Islet of Langerhans (tissue), 1 donor: ENCODE results near the gene GLT8D2.
"Not testable (repeated sequence)": the region's sequence is repeated elsewhere in the genome, so short reads cannot be mapped to it uniquely, and the experiment has no call there.

ENCODE experiments used
- FAIRE-seq: peaks from one replicate; lab custom pipeline; 2011; peaks lifted over from hg19 to GRCh38; lab: Jason Lieb, UNC

GLT8D2 gene

GRCh38 chr12:104050436-104050835 is 449 bp upstream of the GLT8D2 start:
- no peak for FAIRE-seq

- FAIRE-seq: no peak
Observed at GRCh38 chr12:104049278-104049902, 597 bp downstream of the GLT8D2 start.

- FAIRE-seq: no peak
Observed at GRCh38 chr12:104048811-104049210, 1.2 kb downstream of the GLT8D2 start.

GRCh38 chr12:104048162-104048561 is 1.8 kb downstream of the GLT8D2 start:
- FAIRE-seq: no peak

DNA sequence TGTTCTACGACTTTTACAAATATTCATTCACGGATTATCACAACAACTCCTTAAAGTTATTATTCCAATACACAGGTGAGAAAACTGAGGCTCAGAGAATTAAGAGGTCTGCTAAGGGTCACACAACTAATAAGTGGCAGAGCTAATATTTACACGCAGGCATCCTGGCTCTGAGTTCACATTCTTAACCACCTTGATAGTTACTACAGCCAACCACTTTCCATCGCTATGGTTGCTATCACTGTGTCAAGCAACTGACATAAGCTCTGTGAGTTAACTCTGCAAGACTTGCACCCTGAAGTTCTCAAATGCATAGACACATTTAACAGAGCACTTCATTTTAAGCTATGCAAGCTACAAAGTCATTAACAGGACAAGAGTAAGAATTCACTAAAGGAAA is 3.7 kb downstream of the GLT8D2 start:
- FAIRE-seq: no peak

DNA sequence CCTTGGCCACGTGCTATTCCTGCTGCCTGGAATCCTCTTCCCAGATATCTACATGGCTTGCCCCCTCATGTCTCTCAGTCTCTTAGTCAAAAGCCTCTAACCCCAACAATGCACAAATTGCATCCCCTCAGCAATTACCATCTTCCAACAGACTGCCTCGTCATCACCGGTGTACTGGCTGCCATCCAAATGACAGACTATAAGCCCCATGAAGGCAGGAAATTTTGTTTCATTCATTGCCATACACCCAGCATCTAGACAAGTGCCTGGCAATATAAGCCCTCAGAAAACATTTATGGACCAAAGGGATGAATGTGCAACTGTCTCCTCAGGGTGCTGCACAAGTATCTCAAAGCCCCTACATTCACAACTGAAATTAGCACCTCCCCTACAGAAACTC is 5.8 kb downstream of the GLT8D2 start:
- FAIRE-seq: no peak

- FAIRE-seq: no peak
Observed at GRCh38 chr12:104042580-104042979, 7.4 kb downstream of the GLT8D2 start.

DNA sequence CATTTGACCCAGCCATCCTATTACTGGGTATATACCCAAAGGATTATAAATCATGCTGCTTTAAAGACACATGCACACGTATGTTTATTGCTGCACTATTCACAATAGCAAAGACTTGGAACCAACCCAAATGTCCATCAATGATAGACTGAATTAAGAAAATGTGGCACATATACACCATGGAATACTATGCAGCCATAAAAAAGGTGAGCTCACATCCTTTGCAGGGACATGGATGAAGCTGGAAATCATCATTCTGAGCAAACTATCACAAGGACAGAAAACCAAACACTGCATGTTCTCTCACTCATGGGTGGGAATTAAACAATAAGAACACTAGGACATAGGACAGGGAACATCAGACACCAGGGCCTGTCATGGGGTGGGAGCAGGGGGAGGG is 10.2 kb downstream of the GLT8D2 start:
- FAIRE-seq: not testable (repeated sequence)

DNA sequence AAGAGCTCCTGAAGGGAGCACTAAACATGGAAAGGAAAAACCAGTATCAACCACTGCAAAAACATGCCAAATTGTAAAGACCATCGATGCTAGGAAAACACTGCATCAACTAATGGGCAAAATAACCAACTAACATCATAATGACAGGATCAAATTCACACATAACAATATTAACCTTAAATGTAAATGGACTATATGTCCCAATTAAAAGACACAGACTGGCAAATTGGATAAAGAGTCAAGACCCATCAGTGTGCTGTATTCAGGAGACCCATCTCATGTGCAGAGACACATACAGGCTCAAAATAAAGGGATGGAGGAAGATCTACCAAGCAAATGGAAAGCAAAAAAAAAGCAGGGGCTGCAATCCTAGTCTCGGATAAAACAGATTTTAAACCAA is 13.8 kb downstream of the GLT8D2 start:
- not testable (repeated sequence) for FAIRE-seq

DNA sequence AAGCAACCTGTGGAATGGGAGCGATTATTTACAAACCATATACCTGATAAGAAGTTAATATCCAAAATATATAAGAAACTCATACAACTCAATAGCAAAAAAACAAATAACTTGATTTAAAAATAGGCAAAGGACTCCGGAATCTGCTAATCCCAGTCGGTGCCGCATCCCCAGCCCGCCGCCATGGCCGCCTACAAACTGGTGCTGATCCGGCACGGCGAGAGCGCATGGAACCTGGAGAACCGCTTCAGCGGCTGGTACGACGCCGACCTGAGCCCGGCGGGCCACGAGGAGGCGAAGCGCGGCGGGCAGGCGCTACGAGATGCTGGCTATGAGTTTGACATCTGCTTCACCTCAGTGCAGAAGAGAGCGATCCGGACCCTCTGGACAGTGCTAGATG is 19.4 kb downstream of the GLT8D2 start:
- not testable (repeated sequence) for FAIRE-seq

- FAIRE-seq: no peak
Observed at GRCh38 chr12:104026841-104027599, 23.0 kb downstream of the GLT8D2 start.

DNA sequence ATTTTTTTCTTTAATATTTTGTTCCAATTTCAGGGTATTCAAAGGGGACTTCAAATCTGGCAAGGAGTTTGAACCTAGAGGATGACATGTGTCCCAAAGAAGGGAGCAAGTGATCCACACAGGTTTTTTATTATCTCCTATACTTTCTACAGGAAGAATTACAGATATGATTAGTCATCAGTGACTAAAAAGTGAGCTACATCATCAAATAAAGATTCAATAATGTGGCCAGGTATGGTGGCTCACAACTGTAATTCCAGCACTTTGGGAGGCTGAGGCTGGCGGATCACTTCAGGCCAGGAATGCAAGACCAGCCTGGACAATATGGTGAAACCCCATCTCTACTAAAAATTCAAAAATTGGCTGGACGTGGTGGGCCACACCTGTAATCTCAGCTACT is 24.2 kb downstream of the GLT8D2 start:
- no peak for FAIRE-seq

- FAIRE-seq: no peak
Observed at GRCh38 chr12:104024348-104024747, 25.6 kb downstream of the GLT8D2 start.

- FAIRE-seq: no peak
Observed at GRCh38 chr12:104023710-104024109, 26.3 kb downstream of the GLT8D2 start.

GRCh38 chr12:104022786-104023185 is 27.2 kb downstream of the GLT8D2 start:
- no peak for FAIRE-seq

- FAIRE-seq: not testable (repeated sequence)
Observed at GRCh38 chr12:104021862-104022261, 28.1 kb downstream of the GLT8D2 start.

- no peak for FAIRE-seq
Observed at GRCh38 chr12:104012331-104012730, 37.7 kb downstream of the GLT8D2 start.

DNA sequence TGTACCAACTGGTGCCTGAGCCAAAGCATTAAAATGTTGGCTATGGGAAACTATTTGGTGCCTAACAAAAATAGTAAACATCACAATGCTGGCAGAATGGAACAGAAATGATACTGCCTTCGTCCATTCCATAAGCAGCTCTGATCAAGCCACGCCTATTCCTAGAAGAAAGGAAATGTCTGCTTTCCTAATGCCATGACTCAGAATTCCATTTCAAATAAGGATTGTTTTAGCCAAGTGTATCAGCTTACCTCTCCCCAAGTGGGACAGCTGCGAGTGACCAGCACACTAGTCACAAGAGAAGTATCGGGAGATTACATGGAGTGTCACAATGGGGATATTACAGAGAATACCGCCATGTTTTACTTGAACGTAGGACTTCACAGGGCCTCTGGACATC is 38.7 kb downstream of the GLT8D2 start:
- no peak for FAIRE-seq

DNA sequence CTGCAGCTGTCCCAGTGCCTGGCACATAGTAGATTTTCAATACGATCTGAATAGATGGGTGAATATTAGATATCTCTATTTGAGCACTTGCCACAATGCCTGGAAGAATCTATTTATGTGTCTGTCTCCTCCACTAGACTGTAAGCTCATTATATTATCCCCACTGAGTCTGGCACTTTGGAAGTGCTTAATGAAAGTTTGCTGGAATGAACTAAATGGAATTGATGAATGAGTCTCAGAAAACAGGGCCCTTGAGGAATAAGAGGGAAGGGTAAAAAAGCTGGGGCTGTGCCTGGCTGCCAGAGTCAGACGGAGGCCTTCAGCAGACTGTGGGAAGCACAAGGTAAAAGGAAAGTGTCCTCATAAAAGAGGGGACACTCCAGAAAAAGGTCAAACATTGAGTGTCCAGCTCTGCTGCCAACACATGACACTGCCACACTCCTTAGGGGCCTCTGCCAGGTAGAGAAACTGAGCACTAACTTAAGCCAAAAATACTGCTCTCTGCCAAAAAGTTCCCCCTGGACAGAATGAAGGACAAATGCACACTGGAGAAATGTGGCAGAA is 39.3 kb downstream of the GLT8D2 start:
- no peak for FAIRE-seq

GRCh38 chr12:104010121-104010520 is 39.9 kb downstream of the GLT8D2 start:
- FAIRE-seq: no peak

GRCh38 chr12:104006929-104007328 is 43.1 kb downstream of the GLT8D2 start:
- FAIRE-seq: no peak

DNA sequence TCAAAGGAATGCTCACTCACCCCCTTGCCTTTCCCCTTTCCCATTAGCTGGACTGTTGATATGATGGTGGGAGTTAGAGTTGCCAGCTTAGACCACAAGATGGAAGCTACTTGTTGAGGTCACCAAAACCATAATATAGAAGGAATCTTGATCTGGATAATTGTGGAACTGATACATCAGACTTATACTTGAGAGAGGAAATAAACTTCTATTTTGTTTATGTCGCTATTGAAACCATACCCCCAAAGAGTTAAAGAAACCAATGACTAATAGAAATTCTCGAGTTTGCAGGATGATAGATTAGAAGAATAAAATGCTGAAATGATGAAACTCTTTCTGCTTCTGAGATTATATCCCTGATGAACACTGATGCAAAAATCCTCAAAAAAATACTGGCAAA is 46.4 kb downstream of the GLT8D2 start:
- no peak for FAIRE-seq

GRCh38 chr12:104002686-104003085 is 47.3 kb downstream of the GLT8D2 start:
- peak; percentile 55 for FAIRE-seq
